ENCODE data around the gene HEY2. TPM values are rescaled to one million over a fixed set of nuclear protein-coding genes. Genes with fewer than 3 reads are reported as not detected.

Gene HEY2
- total and polyA plus RNA-seq, 2 of the 8 experiments (the other 6 are each of a cell fraction or from before 2014, with no cell fraction given): 9.1 to 16.2 TPM

- Histone ChIP-seq H3K27ac (ENCODE audit: low read depth, low read length) (no peak overlapping the region), H3K4me3 (ENCODE audit: extremely low read depth in 1 of 4, insufficient read depth in 2 of 4, low read depth in 3 of 4, low read length in 4 of 4) (no peak overlapping the region), H3K79me1 (ENCODE audit: low read depth, low read length) (no peaks in the 10 kb centered on the region), H3K23ac (ENCODE audit: insufficient read length) (no peak overlapping the region), H3K9me3 (ENCODE audit: insufficient read depth in 2 of 2, low read depth in 1 of 2, low read length in 1 of 2) (no peaks in the 10 kb centered on the region), H3K9ac (replicated peaks in 1 of 4; ENCODE audit: extremely low read depth in 1 of 4, low read depth in 3 of 4, low read length in 3 of 4) (no peak overlapping the region), H3K36me3 (ENCODE audit: control insufficient read depth in 2 of 4, insufficient read depth in 4 of 4, low read length in 3 of 4) (peaks cover 0 to 11% (median 5%) of the 10 kb centered on the region in 4 experiments; a peak in 3 of 8 replicates), H2BK12ac (ENCODE audit: low read depth, low read length) (no peak overlapping the region), H3K27me3 (replicated peaks in 1 of 4; ENCODE audit: control insufficient read depth in 3 of 4, extremely low read depth in 1 of 4, insufficient read depth in 3 of 4, low read length in 3 of 4) (no peaks in the 10 kb centered on the region), H3K18ac (ENCODE audit: extremely low read depth, low read length) (no peak overlapping the region), H4K5ac (ENCODE audit: insufficient read length, low read depth, low read length) (no peak overlapping the region), H2BK5ac (ENCODE audit: low read depth, low read length) (no peak overlapping the region), H4K91ac (replicated peaks; ENCODE audit: insufficient read length, low read length) (no peak overlapping the region), H3K56ac (replicated peaks; ENCODE audit: insufficient read length, low read depth, low read length) (no peak overlapping the region), H4K8ac (ENCODE audit: extremely low read depth, insufficient read depth, low read length) (no peak overlapping the region), H2BK15ac (ENCODE audit: low read length) (no peak overlapping the region), H2BK20ac (ENCODE audit: low read length) (no peak overlapping the region), H2AFZ (ENCODE audit: low read length) (no peak overlapping the region), H3K23me2 (ENCODE audit: low read depth, low read length) (no peaks in the 10 kb centered on the region), H4K20me1 (replicated peaks in 1 of 2; ENCODE audit: control insufficient read depth in 1 of 2, insufficient read depth in 2 of 2, low read length in 2 of 2) (peaks cover 0 to 3% of the 10 kb centered on the region in 2 experiments), H3K4me1 (replicated peaks in 1 of 4; ENCODE audit: control insufficient read depth in 3 of 4, insufficient read depth in 4 of 4, low read length in 3 of 4) (no peaks in the 10 kb centered on the region), H2AK5ac (ENCODE audit: low read depth, low read length) (no peak overlapping the region), H3K4ac (replicated peaks; ENCODE audit: insufficient read length, low read depth, low read length) (no peak overlapping the region), H3K14ac (ENCODE audit: insufficient read length) (no peak overlapping the region), H2BK120ac (replicated peaks; ENCODE audit: low read depth, low read length) (no peak overlapping the region), H3K4me2 (ENCODE audit: insufficient read depth in 1 of 2, low read depth in 2 of 2, low read length in 2 of 2) (no peak overlapping the region), H3K79me2 (ENCODE audit: control insufficient read depth in 1 of 2, insufficient read depth in 2 of 2, low read length in 2 of 2) (no peaks in the 10 kb centered on the region)
- DNase-seq (ENCODE audit: low read depth in 1 of 2, low spot score in 2 of 2) (no peak), FAIRE-seq (no peak)
- 83% methylated on average over 2 of the region's 2 CpGs; no CpG with 5 or more reads in 1 of the 2 experiments for WGBS, 2 experiments (ENCODE audit: extremely low coverage in 1 of 2, insufficient coverage in 1 of 2, insufficient read length in 1 of 2, insufficient replicate concordance in 2 of 2, low coverage in 1 of 2, low lambda C conversion rate in 2 of 2, missing lambda C conversion rate in 1 of 2)
- CTCF ChIA-PET (ENCODE audit: partially characterized antibody): interaction anchor here (1.1 to 7.0 kb wide), 7 partner anchors 9 to 459 kb away, joined by 3 to 120 read pairs (median 3); no protein-coding TSS in a partner anchor
- POLR2A ChIA-PET (ENCODE audit: partially characterized antibody): interaction anchor here (0.7 to 2.4 kb wide), 3 partner anchors 17 to 450 kb away, joined by 3 to 6 read pairs (median 5); no protein-coding TSS in a partner anchor
- TF ChIP-seq CTCF (IDR thresholded peaks at IDR 0.05; ENCODE audit: control extremely low read depth in 1 of 3, insufficient read depth in 1 of 3, low read depth in 1 of 3, low read length in 3 of 3) (no peak), SP2 (IDR thresholded peaks at IDR 0.05; ENCODE audit: low read length) (no peak), ATF3 (IDR thresholded peaks at IDR 0.05; ENCODE audit: insufficient read depth, low read depth, low read length) (no peak)
These were observed 14.8 kb downstream of the HEY2 start for GRCh38 chr6:125764121-125764671.

Measured in H1 (cell line).